GM12878 (cell line): ENCODE results near the gene SMG6. TPM values are rescaled to one million over a fixed set of nuclear protein-coding genes. Genes with fewer than 3 reads are reported as not detected.
A peak's percentile ranks its signal among the peaks of the same experiment; 100 is the strongest.

Source experiments
- ATAC-seq: fragments of 200-7000 bp; cut with Tn5 transposase; 3 replicates; pipeline ENCODE4 v1.9.1; 2020; ENCODE audit warnings: mild to moderate bottlenecking, moderate library complexity
- Bru-seq: library from RNA; stranded (reverse); fragments of 400-500 nt; gene quantifications from one replicate; lab custom pipeline; 2021; lab: Mats Ljungman, UMichigan
- BruChase-seq, 2 experiments: library from RNA; stranded (reverse); fragments of 400-500 nt; gene quantifications; one replicate each; lab custom pipeline; 2021; lab: Mats Ljungman, UMichigan
- BruUV-seq: library from RNA; stranded (reverse); fragments of 400-500 nt; replicated peaks from 2 replicates; lab custom pipeline; 2021; lab: Mats Ljungman, UMichigan
- CTCF ChIA-PET: fragments of 300-600 bp; sonication (Branson Sonifier 250); formaldehyde crosslinking; extraction: SDS; loops from one replicate; lab custom pipeline; 2021; ENCODE audit warnings: inconsistent platforms; lab: Yijun Ruan, JAX
- POLR2A ChIA-PET: fragments of 350-600 bp; formaldehyde crosslinking; extraction: SDS; loops from one replicate; lab custom pipeline; 2021; ENCODE audit warnings: inconsistent platforms; lab: Charles Lee
- RAD21 ChIA-PET: fragments of 300-600 bp; sonication (Branson Sonifier 250); formaldehyde crosslinking; loops from one replicate; lab custom pipeline; 2023; ENCODE audit warnings: antibody characterized with exemption; ENCODE audit not compliant: unreplicated experiment; lab: Charles Lee
- SMC1A ChIA-PET: fragments of 300-600 bp; sonication (Branson Sonifier 250); formaldehyde crosslinking; loops from one replicate; lab custom pipeline; 2023; ENCODE audit not compliant: unreplicated experiment, uncharacterized antibody; lab: Charles Lee
- DNase-seq: peaks from one replicate; pipeline ENCODE4 v3.0.0-alpha.2; 2011; ENCODE audit warnings: low read depth, low spot score
- FAIRE-seq: peaks from 3 replicates; lab custom pipeline; 2011; peaks lifted over from hg19 to GRCh38; lab: Jason Lieb, UNC
- H2AFZ ChIP-seq: 2 replicates; pipeline ENCODE4 v1.6.0; 2011; ENCODE audit warnings: low read depth, low read length, control low read depth; ENCODE audit not compliant: control insufficient read depth
- H3K27ac ChIP-seq: 2 replicates; pipeline ENCODE4 v1.5.1; 2011; ENCODE audit warnings: control low read depth; ENCODE audit not compliant: control insufficient read depth, insufficient read depth
- H3K27me3 ChIP-seq, 2 experiments: replicated peaks in 1 of 2; 2 replicates each; pipeline versions ENCODE4 v1.6.0 to v1.6.1; 2011; ENCODE audit warnings: low read length in 1 of 2; ENCODE audit not compliant: control insufficient read depth in 2 of 2, insufficient read depth in 2 of 2
- H3K36me3 ChIP-seq, 2 experiments: 2 replicates each; pipeline ENCODE4 v1.5.1; 2011; ENCODE audit warnings: low read length in 1 of 2; ENCODE audit not compliant: control insufficient read depth in 2 of 2, insufficient read depth in 2 of 2
- H3K4me1 ChIP-seq: 2 replicates; pipeline ENCODE4 v1.6.1; 2011; ENCODE audit warnings: mild to moderate bottlenecking, low read length, moderate library complexity, mixed read lengths; ENCODE audit not compliant: control insufficient read depth, insufficient read depth
- H3K4me2 ChIP-seq: 2 replicates; pipeline ENCODE4 v1.6.0; 2011; ENCODE audit warnings: control low read depth; ENCODE audit not compliant: control insufficient read depth, insufficient read depth
- H3K4me3 ChIP-seq: fragments of 200-600 bp; sonication (generic); 2 replicates; pipeline ENCODE4 v1.5.1; 2016
- H3K79me2 ChIP-seq: 2 replicates; pipeline ENCODE4 v1.6.0; 2011; ENCODE audit warnings: low read length; ENCODE audit not compliant: control insufficient read depth, insufficient read depth
- H3K9ac ChIP-seq: 2 replicates; pipeline ENCODE4 v1.8.0; 2011; ENCODE audit warnings: low read length, control low read depth, mixed read lengths; ENCODE audit not compliant: control insufficient read depth, insufficient read depth
- H3K9me3 ChIP-seq: replicated peaks from 3 replicates; pipeline ENCODE4 v1.5.1; 2011; ENCODE audit warnings: mild to moderate bottlenecking, low read length; ENCODE audit not compliant: control insufficient read depth, insufficient read depth
- H4K20me1 ChIP-seq: 2 replicates; pipeline ENCODE4 v1.6.0; 2011; ENCODE audit not compliant: control insufficient read depth, insufficient read depth
- EZH2 ChIP-seq: IDR thresholded peaks from 2 replicates; pipeline ENCODE4 v1.6.1; 2012; ENCODE audit warnings: low read depth, mild to moderate bottlenecking, control low read depth, inconsistent platforms, low read length, borderline replicate concordance; ENCODE audit not compliant: control insufficient read depth
- IRF4 ChIP-seq: IDR thresholded peaks from 2 replicates; pipeline ENCODE4 v1.6.1; 2011; ENCODE audit warnings: low read depth, low read length
- LARP7 ChIP-seq: fragments of 450-650 bp; IDR thresholded peaks from 2 replicates; pipeline ENCODE4 v1.6.1; 2017; ENCODE audit warnings: mild to moderate bottlenecking
- MEF2B ChIP-seq: fragments of 450-650 bp; IDR thresholded peaks from 2 replicates; pipeline ENCODE4 v1.6.1; 2018; ENCODE audit warnings: mild to moderate bottlenecking, moderate library complexity; ENCODE audit not compliant: partially characterized antibody, poor library complexity, severe bottlenecking
- NFXL1 ChIP-seq: fragments of 450-650 bp; IDR thresholded peaks from 2 replicates; pipeline ENCODE4 v1.6.1; 2017; ENCODE audit warnings: antibody characterized with exemption, mild to moderate bottlenecking, borderline replicate concordance
- PML ChIP-seq: IDR thresholded peaks from 2 replicates; pipeline ENCODE4 v1.6.1; 2012; ENCODE audit warnings: low read length, inconsistent platforms
- RBBP5 ChIP-seq: fragments of 200-600 bp; sonication (generic); conservative IDR thresholded peaks from 2 replicates; pipeline ENCODE4 v1.6.1; 2016
- SRF ChIP-seq, 2 experiments: IDR thresholded peaks; 2 replicates each; pipeline ENCODE4 v1.6.1; 2011; ENCODE audit warnings: low read depth in 2 of 2, low read length in 2 of 2, mild to moderate bottlenecking in 1 of 2, moderate library complexity in 1 of 2
- SUZ12 ChIP-seq: fragments of 200-600 bp; sonication (generic); IDR thresholded peaks from one replicate; pipeline ENCODE4 v1.6.1; 2018; ENCODE audit warnings: antibody characterized with exemption, mild to moderate bottlenecking; ENCODE audit not compliant: unreplicated experiment
- TARDBP ChIP-seq: IDR thresholded peaks from 2 replicates; pipeline ENCODE4 v1.6.1; 2016; ENCODE audit warnings: borderline replicate concordance
- TCF3 ChIP-seq: IDR thresholded peaks from 2 replicates; pipeline ENCODE4 v1.6.1; 2012; ENCODE audit warnings: low read depth, mild to moderate bottlenecking, low read length, borderline replicate concordance; ENCODE audit not compliant: insufficient read depth
- ZNF217 ChIP-seq: fragments of 450-650 bp; IDR thresholded peaks from 2 replicates; pipeline ENCODE4 v1.6.1; 2017; ENCODE audit warnings: antibody characterized with exemption, mild to moderate bottlenecking
- WGBS: methylation state at CpG from one replicate; pipeline ENCODE4 v1.1.6; 2016; ENCODE audit warnings: low lambda C conversion rate; ENCODE audit not compliant: insufficient replicate concordance, insufficient coverage; ENCODE audit errors: missing lambda C conversion rate; 5-methylcytosine and 5-hydroxymethylcytosine counted together
- in situ Hi-C: fragments of 300-500 bp; cut with MboI; formaldehyde crosslinking; loops from 9 replicates; pipeline ENCODE4 v1.14.3; 2018; ENCODE audit warnings: mixed read lengths
- intact Hi-C: fragments of 100-400 bp; cut with micrococcal nuclease; formaldehyde crosslinking; loops from one replicate; pipeline ENCODE4 v1.14.2; 2022; ENCODE audit not compliant: unreplicated experiment
- long read RNA-seq, 2 experiments: library from polyadenylated mRNA; unstranded; transcript quantifications; one replicate each; pipeline ENCODE4 v2.0.0, GENCODE V29; 2019 to 2020
- polyA minus RNA-seq, 3 experiments: library from RNA; depleted of rRNA, polyadenylated mRNA; stranded (reverse); fragments of >200 nt; gene quantifications; 2 replicates each; pipeline ENCODE4 v1.2.3, GENCODE V29; 2011
- polyA plus RNA-seq, 11 experiments: library from polyadenylated mRNA; depleted of rRNA in 4 of 11; unstranded in 6 of 11; stranded (reverse) in 5 of 11; fragments of >200 nt; fragmentation: Nextera tagmentation in 4 of 11; fragmentation: Illumina TruSeq in 1 of 11; extraction: Ambion mirVana in 4 of 11; extraction: Trizol in 1 of 11; gene quantifications; 1 replicate in 1 of 11; 2 replicates in 10 of 11; pipeline versions ENCODE4 v1.2.1 to v1.2.3, GENCODE V29; 2011 to 2016; ENCODE audit warnings: inconsistent platforms in 2 of 11, missing spikeins in 2 of 11, low read depth in 1 of 11
- total RNA-seq, 4 experiments: library from RNA; depleted of rRNA in 3 of 4; stranded (reverse); fragments of >200 nt in 3 of 4; fragmentation: Illumina TruSeq in 1 of 4; extraction: Trizol in 1 of 4; gene quantifications; 2 replicates each; pipeline versions ENCODE4 v1.2.1 to v1.2.3, GENCODE V29; 2013 to 2021
- TF ChIP-seq, protein P1 (sequence below): fragments of 450-650 bp; IDR thresholded peaks from 2 replicates; pipeline ENCODE4 v1.6.1; 2017; ENCODE audit warnings: mild to moderate bottlenecking, low read depth, inconsistent platforms; ENCODE audit not compliant: poor library complexity, severe bottlenecking
- TF ChIP-seq, protein P2 (sequence below): fragments of 450-650 bp; IDR thresholded peaks from 2 replicates; pipeline ENCODE4 v1.6.1; 2017; ENCODE audit warnings: low read depth, mild to moderate bottlenecking, moderate library complexity

The SMG6 gene
- 87.7 and 93.3 TPM in 2 replicates for total RNA-seq (2013; cell fraction: nucleolus; rRNA removed)
- 16.4 and 16.7 TPM in 2 replicates for total RNA-seq (2014; rRNA removed)
- 9.3 and 11.7 TPM in 2 replicates for total RNA-seq (2014; rRNA removed; fragmentation: Illumina TruSeq; extraction: Trizol)
- 28.7 and 30.3 TPM in 2 replicates for total RNA-seq (2021)
- polyA plus RNA-seq (2011; ENCODE audit: low read depth) = 19.8 TPM
- polyA plus RNA-seq (2011; rRNA removed) = 20.1 and 27.2 TPM in 2 replicates
- 43.8 and 72.2 TPM in 2 replicates for polyA plus RNA-seq (2011; cell fraction: cytosol; rRNA removed)
- polyA plus RNA-seq (2011; cell fraction: nucleus; rRNA removed) = 67.9 and 71.8 TPM in 2 replicates
- polyA plus RNA-seq (2012) = 17.5 and 19.5 TPM in 2 replicates
- 16.2 and 21.4 TPM in 2 replicates for polyA plus RNA-seq (2014; fragmentation: Illumina TruSeq; extraction: Trizol)
- under 1 TPM; 0.58 to 0.64 TPM for polyA plus RNA-seq (2014; fragmentation: Nextera tagmentation; extraction: Ambion mirVana)
- polyA plus RNA-seq (2014; rRNA removed) = 11.2 and 12.9 TPM in 2 replicates
- 10 to 100 TPM; 15.4 to 16.0 TPM for polyA plus RNA-seq (2016; fragmentation: Nextera tagmentation; extraction: Ambion mirVana)
- polyA minus RNA-seq (2011; rRNA and poly(A)+ RNA removed) = 42.9 and 101 TPM in 2 replicates
- polyA minus RNA-seq (2011; cell fraction: cytosol; rRNA and poly(A)+ RNA removed) = 19.6 and 23.3 TPM in 2 replicates
- 45.8 and 69.4 TPM in 2 replicates for polyA minus RNA-seq (2011; cell fraction: nucleus; rRNA and poly(A)+ RNA removed)
- percentile 74 among the genes with signal in this experiment for Bru-seq, nascent RNA
- percentile 81 among the genes with signal in this experiment for BruChase-seq, experiment 1, labeled RNA remaining after a 6-hour chase
- percentile 78 among the genes with signal in this experiment for BruChase-seq, experiment 2, labeled RNA remaining after a 2-hour chase
- long read RNA-seq, experiment 1, partial matches to known transcripts = 1 of 6 reads
- long read RNA-seq, experiment 1, other reads (novel, unspliced or antisense) = 5 of 6 reads
- long read RNA-seq, experiment 2, partial matches to known transcripts = 3 of 13 reads
- long read RNA-seq, experiment 2, other reads (novel, unspliced or antisense) = 9 of 13 reads

DNA sequence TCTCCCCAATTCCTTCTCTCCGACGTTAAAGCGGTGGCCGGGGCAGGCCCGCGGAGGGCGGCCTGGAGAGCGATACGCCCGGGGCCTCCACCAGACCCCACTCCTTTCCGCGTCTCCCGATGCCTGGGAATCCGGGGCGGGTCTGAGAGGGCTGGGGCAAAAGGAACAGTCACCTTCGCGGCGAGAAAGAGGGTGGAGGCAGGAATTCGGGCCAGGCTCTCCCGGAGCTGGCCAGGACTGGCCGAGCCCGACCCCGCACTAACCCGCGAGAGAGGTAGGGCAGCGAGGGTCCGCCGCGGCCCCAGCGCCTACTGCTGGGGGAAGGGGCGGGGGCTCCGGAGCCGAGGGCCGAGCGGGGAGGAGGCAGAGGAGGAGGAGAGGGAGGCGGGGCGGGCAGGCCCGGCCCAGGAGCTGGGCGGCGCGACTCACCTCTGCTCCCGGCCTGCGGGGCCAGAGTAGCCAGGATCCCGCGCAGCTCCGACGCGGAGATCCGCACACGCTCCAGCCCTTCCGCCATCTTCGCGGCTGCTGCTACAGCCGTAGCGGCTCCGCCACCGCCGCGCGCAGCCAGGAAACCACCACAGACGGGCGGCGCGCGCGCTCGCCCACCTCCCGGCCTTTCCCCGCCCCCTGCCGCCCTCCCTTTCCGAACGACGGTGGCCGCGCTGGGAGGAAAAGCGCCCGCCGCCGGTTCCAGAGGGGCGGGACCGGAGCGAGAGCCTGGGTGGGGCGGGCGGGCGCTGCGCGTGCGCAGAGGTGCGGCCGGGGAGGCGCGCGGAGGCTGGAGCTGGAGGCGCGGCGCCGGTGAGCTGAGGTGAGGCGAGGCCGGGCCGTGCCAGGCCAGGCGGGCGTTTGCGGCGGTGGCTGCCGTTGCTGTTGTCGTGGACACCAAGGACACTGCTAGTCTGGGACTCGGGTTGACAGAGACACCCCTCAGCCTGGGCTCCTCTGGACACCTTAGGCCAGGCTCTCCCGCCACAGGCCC is at the start of gene SMG6, which contains the start of gene SRR:
Gene SMG6 (minus strand): TSS at position 582 of the 985 bp plus-strand sequence. CDS start 65 bp downstream, at position 517.
Gene SRR (plus strand): TSS at position 747 of the 985 bp plus-strand sequence. CDS start 11,611 bp downstream, outside the sequence.
- BruUV-seq = no TSS peak
- Histone ChIP-seq H3K36me3 (peaks cover 1 to 9% of the 10 kb centered on the region in 2 experiments), H3K4me2 (peak within 1 kb of the TSS; percentile 85), H4K20me1 (no peaks in the 10 kb centered on the region), H3K4me1 (no peaks in the 10 kb centered on the region), H3K4me3 (peak within 1 kb of the TSS; percentile 96), H3K27ac (peak within 1 kb of the TSS; percentile 89), H3K9me3 (no peaks in the 10 kb centered on the region; the same call in 2 of the 3 replicates), H3K27me3 (no peaks in the 10 kb centered on the region), H2AFZ (peak within 1 kb of the TSS; percentile 88), H3K9ac (peak within 1 kb of the TSS; percentile 96), H3K79me2 (peaks cover 38% of the 10 kb centered on the region)
- in situ Hi-C loops (no loop called here), intact Hi-C loops (no loop called here)
- no peak for FAIRE-seq
- POLR2A ChIA-PET = interaction anchor here (0.7 to 2.6 kb wide), 7 partner anchors 32 to 80 kb away, joined by 3 to 12 read pairs (median 3); partner anchors contain the start of genes SGSM2 and TSR1
- peak; percentile 95 for ATAC-seq
- SMC1A ChIA-PET = interaction anchor here (0.9 to 2.0 kb wide), 4 partner anchors 17 to 59 kb away, joined by 3 to 4 read pairs (median 4); no protein-coding TSS in a partner anchor
- 1% methylated on average over 89 of the region's 108 CpGs for WGBS
- CTCF ChIA-PET = interaction anchor here (0.6 to 1.3 kb wide), 6 partner anchors 22 to 634 kb away, joined by 3 to 7 read pairs (median 4); partner anchors contain the start of gene TSR1
- RAD21 ChIA-PET = interaction anchor here (1.2 to 2.2 kb wide), 8 partner anchors 21 to 587 kb away, joined by 3 to 11 read pairs (median 3); partner anchors contain the start of genes SGSM2 and TSR1
- peak; percentile 45 for DNase-seq
- TF ChIP-seq SRF (IDR thresholded peaks at IDR 0.05; ENCODE audit: low read depth in 2 of 2, low read length in 2 of 2) = no peak
- TF ChIP-seq NFXL1 = no peak
- TF ChIP-seq IRF4 = no peak
- TF ChIP-seq, protein P1, sequence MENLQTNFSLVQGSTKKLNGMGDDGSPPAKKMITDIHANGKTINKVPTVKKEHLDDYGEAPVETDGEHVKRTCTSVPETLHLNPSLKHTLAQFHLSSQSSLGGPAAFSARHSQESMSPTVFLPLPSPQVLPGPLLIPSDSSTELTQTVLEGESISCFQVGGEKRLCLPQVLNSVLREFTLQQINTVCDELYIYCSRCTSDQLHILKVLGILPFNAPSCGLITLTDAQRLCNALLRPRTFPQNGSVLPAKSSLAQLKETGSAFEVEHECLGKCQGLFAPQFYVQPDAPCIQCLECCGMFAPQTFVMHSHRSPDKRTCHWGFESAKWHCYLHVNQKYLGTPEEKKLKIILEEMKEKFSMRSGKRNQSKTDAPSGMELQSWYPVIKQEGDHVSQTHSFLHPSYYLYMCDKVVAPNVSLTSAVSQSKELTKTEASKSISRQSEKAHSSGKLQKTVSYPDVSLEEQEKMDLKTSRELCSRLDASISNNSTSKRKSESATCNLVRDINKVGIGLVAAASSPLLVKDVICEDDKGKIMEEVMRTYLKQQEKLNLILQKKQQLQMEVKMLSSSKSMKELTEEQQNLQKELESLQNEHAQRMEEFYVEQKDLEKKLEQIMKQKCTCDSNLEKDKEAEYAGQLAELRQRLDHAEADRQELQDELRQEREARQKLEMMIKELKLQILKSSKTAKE = no peak
- no peak for TF ChIP-seq RBBP5
- TF ChIP-seq MEF2B = no peak
- 0 out of 2 replicates have a peak, but pooled peaks have one; percentile 23 for TF ChIP-seq TCF3
- no peak for TF ChIP-seq EZH2
- TF ChIP-seq, protein P2, sequence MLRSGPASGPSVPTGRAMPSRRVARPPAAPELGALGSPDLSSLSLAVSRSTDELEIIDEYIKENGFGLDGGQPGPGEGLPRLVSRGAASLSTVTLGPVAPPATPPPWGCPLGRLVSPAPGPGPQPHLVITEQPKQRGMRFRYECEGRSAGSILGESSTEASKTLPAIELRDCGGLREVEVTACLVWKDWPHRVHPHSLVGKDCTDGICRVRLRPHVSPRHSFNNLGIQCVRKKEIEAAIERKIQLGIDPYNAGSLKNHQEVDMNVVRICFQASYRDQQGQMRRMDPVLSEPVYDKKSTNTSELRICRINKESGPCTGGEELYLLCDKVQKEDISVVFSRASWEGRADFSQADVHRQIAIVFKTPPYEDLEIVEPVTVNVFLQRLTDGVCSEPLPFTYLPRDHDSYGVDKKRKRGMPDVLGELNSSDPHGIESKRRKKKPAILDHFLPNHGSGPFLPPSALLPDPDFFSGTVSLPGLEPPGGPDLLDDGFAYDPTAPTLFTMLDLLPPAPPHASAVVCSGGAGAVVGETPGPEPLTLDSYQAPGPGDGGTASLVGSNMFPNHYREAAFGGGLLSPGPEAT = peak; percentile 61; the same call in 1 of the 2 replicates
- TF ChIP-seq LARP7 = peak; percentile 60
- peak; percentile 76; the same call in 1 of the 2 replicates for TF ChIP-seq PML
- no peak for TF ChIP-seq SUZ12
- TF ChIP-seq ZNF217 = no peak
- no peak for TF ChIP-seq TARDBP
